ENCODE data around the gene PTPRN2. TPM values are rescaled to one million over a fixed set of nuclear protein-coding genes. Genes with fewer than 3 reads are reported as not detected.
"Not testable (repeated sequence)": the region's sequence is repeated elsewhere in the genome, so short reads cannot be mapped to it uniquely, and the experiment has no call there.

PTPRN2 gene
- polyA plus RNA-seq, 1 donor from 2014 or later, result 1.6 TPM

GRCh38 chr7:158431941-158432347 is 155.7 kb downstream of the PTPRN2 start:
- peaks cover 0 to 7% (median 2%) of the 10 kb centered on the region in 3 donors for H3K9me3 Mint-ChIP-seq
- peaks cover 8% of the 10 kb centered on the region for H3K27me3 Mint-ChIP-seq
- H3K4me1 Mint-ChIP-seq, result peaks cover 0 to 3% (median under 1%) of the 10 kb centered on the region in 3 donors
- peaks cover 2% of the 10 kb centered on the region for H3K36me3 Mint-ChIP-seq
- peak overlapping the region in 1 of 4 donors; percentile 17 for H3K4me3 Mint-ChIP-seq
- H3K27ac Mint-ChIP-seq, result no peak overlapping the region

- peaks cover 0 to 3% (median 0%) of the 10 kb centered on the region in 3 donors for H3K4me1 Mint-ChIP-seq
Measured at GRCh38 chr7:158431055-158431940, 156.3 kb downstream of the PTPRN2 start.

GRCh38 chr7:158430308-158431034 is 157.2 kb downstream of the PTPRN2 start:
- Mint-ChIP-seq H3K9me3 (peaks cover 0 to 1% (median under 1%) of the 10 kb centered on the region in 3 donors), H3K4me3 (no peak overlapping the region), H3K27ac (no peak overlapping the region), H3K27me3 (peaks cover 8% of the 10 kb centered on the region), H3K36me3 (no peaks in the 10 kb centered on the region), H3K4me1 (peaks cover 0 to 3% (median 0%) of the 10 kb centered on the region in 3 donors)

More at GRCh38 chr7:158431055-158431940, 156.3 kb downstream of the PTPRN2 start:
- peaks cover 8% of the 10 kb centered on the region for H3K27me3 Mint-ChIP-seq
- peaks cover 2% of the 10 kb centered on the region for H3K36me3 Mint-ChIP-seq
- no peak overlapping the region for H3K4me3 Mint-ChIP-seq
- H3K9me3 Mint-ChIP-seq, result peaks cover 0 to 7% (median 2%) of the 10 kb centered on the region in 3 donors
- no peak overlapping the region for H3K27ac Mint-ChIP-seq

GRCh38 chr7:158428837-158429753 is 158.5 kb downstream of the PTPRN2 start:
- H3K4me3 Mint-ChIP-seq, result no peak overlapping the region
- no peaks in the 10 kb centered on the region for H3K9me3 Mint-ChIP-seq
- no peak overlapping the region for H3K27ac Mint-ChIP-seq
- H3K4me1 Mint-ChIP-seq, result peaks cover 0 to 3% (median 0%) of the 10 kb centered on the region in 3 donors
- H3K27me3 Mint-ChIP-seq, result peaks cover 8% of the 10 kb centered on the region
- H3K36me3 Mint-ChIP-seq, result no peaks in the 10 kb centered on the region

GRCh38 chr7:158428131-158428836 is 159.3 kb downstream of the PTPRN2 start:
- Mint-ChIP-seq H3K4me3 (no peak overlapping the region), H3K27ac (no peak overlapping the region)

GRCh38 chr7:158425676-158426075 is 161.9 kb downstream of the PTPRN2 start:
- H3K4me3 Mint-ChIP-seq, H3K4me1 Mint-ChIP-seq, H3K9me3 Mint-ChIP-seq, H3K27me3 Mint-ChIP-seq, H3K27ac Mint-ChIP-seq, H3K36me3 Mint-ChIP-seq: not testable (repeated sequence)

More at GRCh38 chr7:158428131-158428836, 159.3 kb downstream of the PTPRN2 start:
- Mint-ChIP-seq H3K9me3 (no peaks in the 10 kb centered on the region), H3K36me3 (no peaks in the 10 kb centered on the region), H3K4me1 (peaks cover 0 to 3% (median 0%) of the 10 kb centered on the region in 3 donors), H3K27me3 (peaks cover 8% of the 10 kb centered on the region)

GRCh38 chr7:158424531-158424930 is 163.1 kb downstream of the PTPRN2 start:
- H3K4me3 Mint-ChIP-seq, result no peak overlapping the region
- peaks cover 0 to 3% (median 0%) of the 10 kb centered on the region in 3 donors for H3K4me1 Mint-ChIP-seq
- H3K27me3 Mint-ChIP-seq, result no peaks in the 10 kb centered on the region
- H3K36me3 Mint-ChIP-seq, result peaks cover 2% of the 10 kb centered on the region
- H3K9me3 Mint-ChIP-seq, result no peaks in the 10 kb centered on the region
- no peak overlapping the region for H3K27ac Mint-ChIP-seq

GRCh38 chr7:158424011-158424410 is 163.6 kb downstream of the PTPRN2 start:
- Mint-ChIP-seq H3K9me3 (no peaks in the 10 kb centered on the region), H3K36me3 (peaks cover 2% of the 10 kb centered on the region), H3K27me3 (no peaks in the 10 kb centered on the region), H3K4me1 (peaks cover 0 to 3% (median 0%) of the 10 kb centered on the region in 3 donors), H3K4me3 (no peak overlapping the region), H3K27ac (no peak overlapping the region)

GRCh38 chr7:158422887-158423560 is 164.6 kb downstream of the PTPRN2 start:
- Mint-ChIP-seq H3K27me3 (no peaks in the 10 kb centered on the region), H3K4me3 (peak overlapping the region in 1 of 4 donors; percentile 22), H3K9me3 (no peaks in the 10 kb centered on the region), H3K4me1 (no peaks in the 10 kb centered on the region), H3K36me3 (peaks cover 2% of the 10 kb centered on the region), H3K27ac (no peak overlapping the region)

GRCh38 chr7:158422196-158422886 is 165.3 kb downstream of the PTPRN2 start:
- no peaks in the 10 kb centered on the region for H3K9me3 Mint-ChIP-seq

GRCh38 chr7:158421361-158421760 is 166.3 kb downstream of the PTPRN2 start:
- Mint-ChIP-seq H3K4me3 (no peak overlapping the region), H3K36me3 (peaks cover 2% of the 10 kb centered on the region), H3K4me1 (no peaks in the 10 kb centered on the region), H3K27ac (no peak overlapping the region), H3K9me3 (peaks cover 0 to 2% (median 2%) of the 10 kb centered on the region in 3 donors), H3K27me3 (no peaks in the 10 kb centered on the region)

More at GRCh38 chr7:158422196-158422886, 165.3 kb downstream of the PTPRN2 start:
- Mint-ChIP-seq H3K27ac (no peak overlapping the region), H3K4me1 (no peaks in the 10 kb centered on the region), H3K36me3 (peaks cover 2% of the 10 kb centered on the region), H3K27me3 (no peaks in the 10 kb centered on the region), H3K4me3 (no peak overlapping the region)

GRCh38 chr7:158420591-158421340 is 166.9 kb downstream of the PTPRN2 start:
- H3K27ac Mint-ChIP-seq, result no peak overlapping the region
- no peaks in the 10 kb centered on the region for H3K27me3 Mint-ChIP-seq
- peak overlapping the region in 1 of 4 donors; percentile 22 for H3K4me3 Mint-ChIP-seq
- no peaks in the 10 kb centered on the region for H3K4me1 Mint-ChIP-seq
- peaks cover 2% of the 10 kb centered on the region for H3K36me3 Mint-ChIP-seq
- peaks cover 0 to 2% (median 2%) of the 10 kb centered on the region in 3 donors for H3K9me3 Mint-ChIP-seq
